GM12892 (cell line): ENCODE results near the gene GLP2R.

Source experiments
- POLR2A ChIP-seq: IDR thresholded peaks from 2 replicates; pipeline ENCODE4 v1.6.1; 2011; ENCODE audit warnings: low read depth, low read length, control low read depth
- POLR2AphosphoS5 ChIP-seq: IDR thresholded peaks from 2 replicates; pipeline ENCODE4 v1.6.1; 2011; ENCODE audit warnings: low read depth, low read length, control low read depth
- TAF1 ChIP-seq: IDR thresholded peaks from 2 replicates; pipeline ENCODE4 v1.6.1; 2011; ENCODE audit warnings: low read depth, mild to moderate bottlenecking, control low read depth, low read length, borderline replicate concordance

DNA sequence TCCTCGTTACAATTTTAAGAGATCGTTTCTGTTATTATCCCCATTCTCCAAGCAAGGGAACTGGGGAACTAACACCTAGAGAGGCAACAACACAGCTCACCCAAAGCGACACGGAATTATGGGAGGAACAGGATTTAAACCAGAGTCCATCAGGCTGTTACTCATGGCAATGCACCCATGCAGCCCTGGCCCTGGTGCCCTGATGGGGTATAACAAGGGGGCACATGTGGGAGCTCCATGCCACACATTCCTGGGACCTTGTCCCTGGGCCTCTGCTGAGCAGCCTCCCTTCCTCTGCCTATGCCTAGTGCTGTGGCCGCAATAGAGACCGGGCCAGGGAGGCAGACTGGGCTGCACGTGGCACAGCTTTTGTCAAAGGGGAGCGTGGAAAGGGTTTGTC is 92.6 kb downstream of the GLP2R start:
- TF ChIP-seq TAF1: no peak
- TF ChIP-seq POLR2A: no peak
- TF ChIP-seq POLR2AphosphoS5: no peak
